KMS-11 (cell line): Measurements from ENCODE around the gene CCDC33.

ENCODE experiments used
- H2AFZ ChIP-seq: fragments of 200-600 bp; sonication (generic); 2 replicates; pipeline ENCODE4 v1.6.1; 2016; ENCODE audit warnings: antibody characterized with exemption, mixed run types, low read depth
- H3K27ac ChIP-seq: fragments of 200-600 bp; sonication (generic); 2 replicates; pipeline ENCODE4 v1.6.1; 2016; ENCODE audit warnings: mild to moderate bottlenecking, mixed run types
- H3K27me3 ChIP-seq: fragments of 200-600 bp; sonication (generic); 2 replicates; pipeline ENCODE4 v1.6.1; 2017; ENCODE audit warnings: mild to moderate bottlenecking, low read depth, mixed run types, moderate library complexity; ENCODE audit not compliant: insufficient read depth
- H3K36me3 ChIP-seq: fragments of 200-600 bp; sonication (generic); 2 replicates; pipeline ENCODE4 v1.6.1; 2017; ENCODE audit warnings: mild to moderate bottlenecking, mixed run types; ENCODE audit not compliant: insufficient read depth
- H3K4me1 ChIP-seq: fragments of 200-600 bp; sonication (generic); 2 replicates; pipeline ENCODE4 v1.6.1; 2016; ENCODE audit warnings: mild to moderate bottlenecking, low read depth, mixed run types; ENCODE audit not compliant: poor library complexity, severe bottlenecking
- H3K4me2 ChIP-seq: fragments of 200-600 bp; sonication (generic); 2 replicates; pipeline ENCODE4 v1.7.0; 2016; ENCODE audit warnings: mild to moderate bottlenecking, mixed run types
- H3K4me3 ChIP-seq: fragments of 200-600 bp; sonication (generic); IDR thresholded peaks from 2 replicates; pipeline ENCODE4 v1.6.1; 2017; ENCODE audit warnings: low read depth, low read length, mixed read lengths; ENCODE audit not compliant: insufficient read depth
- H3K79me2 ChIP-seq: fragments of 200-600 bp; sonication (generic); 2 replicates; pipeline ENCODE4 v1.6.1; 2016; ENCODE audit warnings: low read depth, mixed run types; ENCODE audit not compliant: insufficient read depth
- H3K9ac ChIP-seq: fragments of 200-600 bp; sonication (generic); 2 replicates; pipeline ENCODE4 v1.6.1; 2016; ENCODE audit warnings: mild to moderate bottlenecking, mixed run types
- H4K20me1 ChIP-seq: fragments of 200-600 bp; sonication (generic); 2 replicates; pipeline ENCODE4 v1.6.1; 2016; ENCODE audit warnings: mild to moderate bottlenecking, mixed run types; ENCODE audit not compliant: insufficient read depth
- CTCF ChIP-seq: fragments of 200-600 bp; sonication (generic); conservative IDR thresholded peaks from 2 replicates; pipeline ENCODE4 v1.6.1; 2017; ENCODE audit warnings: low read depth, mild to moderate bottlenecking, antibody characterized with exemption, low read length, moderate library complexity, mixed read lengths

The CCDC33 gene

DNA sequence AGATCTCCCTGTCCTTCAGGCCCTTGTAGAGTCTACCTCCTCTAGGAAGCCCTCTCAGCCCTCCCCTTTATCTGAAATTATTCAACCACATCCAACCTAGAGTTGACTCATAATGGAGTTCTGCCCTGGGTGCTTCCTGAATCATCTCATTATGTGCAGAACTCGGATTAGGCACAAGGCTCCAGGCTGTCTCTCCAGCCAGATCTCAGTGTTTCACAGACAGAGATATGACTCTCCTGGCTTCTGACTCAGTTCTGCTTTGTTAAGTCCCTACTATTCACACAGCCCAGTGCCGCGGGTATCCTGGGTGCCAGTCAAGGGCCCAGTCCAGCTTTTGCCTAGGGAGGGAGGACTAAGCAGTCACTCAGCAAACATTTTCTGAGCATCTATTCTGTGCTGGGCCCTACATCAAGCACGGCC is 42.8 kb upstream of the CCDC33 start:
- no peak overlapping the region for H2AFZ ChIP-seq
- no peaks in the 10 kb centered on the region for H3K79me2 ChIP-seq
- H4K20me1 ChIP-seq, result no peaks in the 10 kb centered on the region
- no peak overlapping the region for H3K4me2 ChIP-seq
- no peaks in the 10 kb centered on the region for H3K4me1 ChIP-seq
- H3K4me3 ChIP-seq, result no peak overlapping the region
- peaks cover 81% of the 10 kb centered on the region for H3K27me3 ChIP-seq
- H3K9ac ChIP-seq, result no peak overlapping the region
- no peaks in the 10 kb centered on the region for H3K36me3 ChIP-seq
- TF ChIP-seq CTCF, result no peak
- H3K27ac ChIP-seq, result no peak overlapping the region

GRCh38 chr15:74193905-74194304 is 42.2 kb upstream of the CCDC33 start:
- Histone ChIP-seq H2AFZ (no peak overlapping the region), H3K4me2 (no peak overlapping the region), H3K27me3 (peaks cover 85% of the 10 kb centered on the region), H3K4me1 (no peaks in the 10 kb centered on the region), H3K36me3 (no peaks in the 10 kb centered on the region), H3K79me2 (no peaks in the 10 kb centered on the region), H4K20me1 (no peaks in the 10 kb centered on the region), H3K27ac (no peak overlapping the region), H3K9ac (no peak overlapping the region), H3K4me3 (no peak overlapping the region)
- no peak for TF ChIP-seq CTCF

GRCh38 chr15:74194572-74195559 is 41.3 kb upstream of the CCDC33 start:
- H2AFZ ChIP-seq, result no peak overlapping the region
- no peak overlapping the region for H3K9ac ChIP-seq
- no peaks in the 10 kb centered on the region for H4K20me1 ChIP-seq
- H3K4me2 ChIP-seq, result no peak overlapping the region
- peaks cover 78% of the 10 kb centered on the region for H3K27me3 ChIP-seq
- H3K79me2 ChIP-seq, result no peaks in the 10 kb centered on the region
- no peak overlapping the region for H3K27ac ChIP-seq
- H3K36me3 ChIP-seq, result no peaks in the 10 kb centered on the region
- TF ChIP-seq CTCF, result no peak
- H3K4me3 ChIP-seq, result no peak overlapping the region
- no peaks in the 10 kb centered on the region for H3K4me1 ChIP-seq

DNA sequence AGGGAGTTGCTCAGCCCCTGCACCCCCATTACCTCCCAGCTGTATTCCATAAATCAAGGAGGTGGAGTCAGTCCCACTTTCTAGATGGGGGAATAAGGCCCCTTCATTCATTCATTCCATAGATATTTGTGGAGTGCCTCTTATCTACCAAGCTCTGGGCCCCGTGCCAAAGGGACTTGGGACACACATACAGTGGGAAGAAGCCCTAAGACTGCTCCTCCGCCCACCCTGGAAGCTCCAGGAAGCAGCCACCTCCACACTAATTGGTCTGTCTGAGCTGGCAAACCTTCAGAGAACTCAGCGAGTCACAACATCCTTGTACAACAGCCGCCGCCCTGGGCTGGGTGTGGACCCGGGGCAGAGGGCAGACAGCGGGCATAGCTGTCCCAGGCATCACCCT is 40.0 kb upstream of the CCDC33 start:
- H3K27ac ChIP-seq, result no peak overlapping the region
- H3K79me2 ChIP-seq, result no peaks in the 10 kb centered on the region
- no peak overlapping the region for H3K4me2 ChIP-seq
- peaks cover 76% of the 10 kb centered on the region for H3K27me3 ChIP-seq
- H4K20me1 ChIP-seq, result no peaks in the 10 kb centered on the region
- no peak overlapping the region for H3K9ac ChIP-seq
- no peak for TF ChIP-seq CTCF
- H2AFZ ChIP-seq, result no peak overlapping the region
- H3K36me3 ChIP-seq, result no peaks in the 10 kb centered on the region
- H3K4me1 ChIP-seq, result no peaks in the 10 kb centered on the region
- no peak overlapping the region for H3K4me3 ChIP-seq
